HEK293 (cell line): Measurements from ENCODE around the gene PCDHA8.

Source experiments
- CTCF ChIA-PET: fragments of 350-600 bp; formaldehyde crosslinking; extraction: SDS; loops from one replicate; lab custom pipeline; 2021; ENCODE audit warnings: antibody characterized with exemption; lab: Yijun Ruan, JAX
- POLR2A ChIA-PET: fragments of 300-600 bp; formaldehyde crosslinking; extraction: SDS; loops from one replicate; lab custom pipeline; 2020; ENCODE audit warnings: antibody characterized with exemption, inconsistent platforms; lab: Yijun Ruan, JAX
- H3K27ac ChIP-seq: fragments of 200-500 bp; sonication (Bioruptor generic); 2 replicates; pipeline ENCODE4 v1.5.1; 2014; ENCODE audit warnings: low read depth, low read length, control low read depth, inconsistent platforms; ENCODE audit errors: extremely low read depth
- H3K36me3 ChIP-seq, 2 experiments: fragments of 200-500 bp in 1 of 2; sonication (Bioruptor generic) in 1 of 2; 1 replicate in 1 of 2; 2 replicates in 1 of 2; pipeline ENCODE4 v1.5.1; 2014 to 2017; ENCODE audit warnings: inconsistent platforms in 2 of 2, low read length in 2 of 2; ENCODE audit not compliant: control insufficient read depth in 2 of 2, insufficient read depth in 1 of 2
- H3K4me1 ChIP-seq: fragments of 200-500 bp; sonication (Bioruptor generic); 2 replicates; pipeline ENCODE4 v1.5.1; 2014; ENCODE audit warnings: mild to moderate bottlenecking, low read length, inconsistent platforms; ENCODE audit not compliant: control insufficient read depth, insufficient read depth
- H3K4me3 ChIP-seq: 2 replicates; pipeline ENCODE4 v1.5.1; 2011; ENCODE audit warnings: low read depth, mild to moderate bottlenecking, control low read depth, low read length, moderate library complexity
- H3K9me3 ChIP-seq: fragments of 200-500 bp; sonication (Bioruptor generic); 2 replicates; pipeline ENCODE4 v1.5.1; 2014; ENCODE audit warnings: low read depth, low read length, inconsistent platforms; ENCODE audit not compliant: control insufficient read depth, insufficient read depth
- PRDM1 ChIP-seq: fragments of 450-650 bp; formaldehyde crosslinking; IDR thresholded peaks from 2 replicates; pipeline ENCODE4; 2016; ENCODE audit warnings: missing biosample characterization, missing genetic modification characterization
- SCRT1 ChIP-seq: fragments of 450-650 bp; formaldehyde crosslinking; IDR thresholded peaks from 2 replicates; pipeline ENCODE4 v1.5.1; 2016; ENCODE audit warnings: missing biosample characterization, missing genetic modification characterization, borderline replicate concordance
- YY1 ChIP-seq: fragments of 450-650 bp; formaldehyde crosslinking; IDR thresholded peaks from 2 replicates; pipeline ENCODE4 v1.5.1; 2018; ENCODE audit warnings: missing biosample characterization, missing genetic modification characterization
- ZBTB6 ChIP-seq: fragments of 450-650 bp; formaldehyde crosslinking; IDR thresholded peaks from 2 replicates; pipeline ENCODE4 v1.5.1; 2017; ENCODE audit warnings: missing biosample characterization, missing genetic modification characterization
- ZNF155 ChIP-seq: fragments of 450-650 bp; formaldehyde crosslinking; IDR thresholded peaks from 2 replicates; pipeline ENCODE4 v1.5.1; 2016; ENCODE audit warnings: missing biosample characterization, missing genetic modification characterization
- ZNF23 ChIP-seq: fragments of 450-650 bp; formaldehyde crosslinking; IDR thresholded peaks from 2 replicates; pipeline ENCODE4 v1.5.1; 2016; ENCODE audit warnings: missing biosample characterization, missing genetic modification characterization, borderline replicate concordance
- ZNF266 ChIP-seq: fragments of 450-650 bp; formaldehyde crosslinking; IDR thresholded peaks from 2 replicates; pipeline ENCODE4 v1.5.1; 2016; ENCODE audit warnings: missing biosample characterization, missing genetic modification characterization, low read depth
- ZNF311 ChIP-seq: fragments of 450-650 bp; formaldehyde crosslinking; IDR thresholded peaks from 2 replicates; pipeline ENCODE4 v1.5.1; 2017; ENCODE audit warnings: missing biosample characterization, missing genetic modification characterization, borderline replicate concordance
- ZNF335 ChIP-seq: fragments of 450-650 bp; formaldehyde crosslinking; conservative IDR thresholded peaks from 2 replicates; pipeline ENCODE4 v1.5.1; 2016; ENCODE audit warnings: missing biosample characterization, missing genetic modification characterization
- ZNF394 ChIP-seq: fragments of 450-650 bp; formaldehyde crosslinking; IDR thresholded peaks from 2 replicates; pipeline ENCODE4 v1.5.1; 2016; ENCODE audit warnings: missing biosample characterization, missing genetic modification characterization, mild to moderate bottlenecking, moderate library complexity, borderline replicate concordance
- ZNF548 ChIP-seq: fragments of 450-650 bp; formaldehyde crosslinking; IDR thresholded peaks from 2 replicates; pipeline ENCODE4 v1.5.1; 2016; ENCODE audit warnings: missing biosample characterization, missing genetic modification characterization
- ZNF626 ChIP-seq: fragments of 450-650 bp; sonication (Bioruptor Pico); formaldehyde crosslinking; IDR thresholded peaks from 2 replicates; pipeline ENCODE4 v1.5.1; 2018; ENCODE audit warnings: missing biosample characterization, missing genetic modification characterization, inconsistent platforms
- ZNF654 ChIP-seq: fragments of 450-650 bp; formaldehyde crosslinking; IDR thresholded peaks from 2 replicates; pipeline ENCODE4 v1.5.1; 2016; ENCODE audit warnings: low read depth, missing biosample characterization, missing genetic modification characterization
- ZNF660 ChIP-seq: fragments of 450-650 bp; IDR thresholded peaks from 2 replicates; pipeline ENCODE4 v1.5.1; 2018; ENCODE audit warnings: missing biosample characterization, mild to moderate bottlenecking, missing genetic modification characterization
- ZNF777 ChIP-seq: fragments of 450-650 bp; formaldehyde crosslinking; IDR thresholded peaks from 2 replicates; pipeline ENCODE4 v1.5.1; 2017; ENCODE audit warnings: missing biosample characterization, missing genetic modification characterization, borderline replicate concordance
- ZSCAN18 ChIP-seq: fragments of 450-650 bp; formaldehyde crosslinking; IDR thresholded peaks from 2 replicates; pipeline ENCODE4 v1.5.1; 2016; ENCODE audit warnings: missing biosample characterization, missing genetic modification characterization
- ZSCAN23 ChIP-seq: fragments of 450-650 bp; formaldehyde crosslinking; IDR thresholded peaks from 2 replicates; pipeline ENCODE4 v1.5.1; 2016; ENCODE audit warnings: missing biosample characterization, missing genetic modification characterization
- TF ChIP-seq, protein P1 (sequence below): fragments of 450-650 bp; formaldehyde crosslinking; conservative IDR thresholded peaks from 2 replicates; pipeline ENCODE4 v1.5.1; 2016; ENCODE audit warnings: low read depth, missing biosample characterization, missing genetic modification characterization
- TF ChIP-seq, protein P2 (sequence below): fragments of 450-650 bp; formaldehyde crosslinking; IDR thresholded peaks from 2 replicates; pipeline ENCODE4 v1.5.1; 2016; ENCODE audit warnings: missing biosample characterization, missing genetic modification characterization

Gene PCDHA8

GRCh38 chr5:140857987-140858240 lies 16.9 kb downstream of the PCDHA8 start (continued):
- TF ChIP-seq ZNF23 (no peak), ZNF626 (tag by site-specific recombination) (no peak), YY1 (no peak)

- no peak overlapping the region for H3K27ac ChIP-seq
- ChIA-PET POLR2A (no interaction called here), CTCF (interaction anchor here (0.5 to 0.6 kb wide), 2 partner anchors 9 to 172 kb away, joined by 3 read pairs; no protein-coding TSS in a partner anchor)
- H3K4me1 ChIP-seq: no peaks in the 10 kb centered on the region
- no peaks in the 10 kb centered on the region for H3K9me3 ChIP-seq
- no peaks in the 10 kb centered on the region for H3K36me3 ChIP-seq
- TF ChIP-seq ZSCAN18 (tag by site-specific recombination): no peak
- no peak for TF ChIP-seq ZNF394 (tag by site-specific recombination)
- no peak for TF ChIP-seq PRDM1 (tag by site-specific recombination)
- no peak for TF ChIP-seq ZNF155 (tag by site-specific recombination)
- TF ChIP-seq, protein P1, sequence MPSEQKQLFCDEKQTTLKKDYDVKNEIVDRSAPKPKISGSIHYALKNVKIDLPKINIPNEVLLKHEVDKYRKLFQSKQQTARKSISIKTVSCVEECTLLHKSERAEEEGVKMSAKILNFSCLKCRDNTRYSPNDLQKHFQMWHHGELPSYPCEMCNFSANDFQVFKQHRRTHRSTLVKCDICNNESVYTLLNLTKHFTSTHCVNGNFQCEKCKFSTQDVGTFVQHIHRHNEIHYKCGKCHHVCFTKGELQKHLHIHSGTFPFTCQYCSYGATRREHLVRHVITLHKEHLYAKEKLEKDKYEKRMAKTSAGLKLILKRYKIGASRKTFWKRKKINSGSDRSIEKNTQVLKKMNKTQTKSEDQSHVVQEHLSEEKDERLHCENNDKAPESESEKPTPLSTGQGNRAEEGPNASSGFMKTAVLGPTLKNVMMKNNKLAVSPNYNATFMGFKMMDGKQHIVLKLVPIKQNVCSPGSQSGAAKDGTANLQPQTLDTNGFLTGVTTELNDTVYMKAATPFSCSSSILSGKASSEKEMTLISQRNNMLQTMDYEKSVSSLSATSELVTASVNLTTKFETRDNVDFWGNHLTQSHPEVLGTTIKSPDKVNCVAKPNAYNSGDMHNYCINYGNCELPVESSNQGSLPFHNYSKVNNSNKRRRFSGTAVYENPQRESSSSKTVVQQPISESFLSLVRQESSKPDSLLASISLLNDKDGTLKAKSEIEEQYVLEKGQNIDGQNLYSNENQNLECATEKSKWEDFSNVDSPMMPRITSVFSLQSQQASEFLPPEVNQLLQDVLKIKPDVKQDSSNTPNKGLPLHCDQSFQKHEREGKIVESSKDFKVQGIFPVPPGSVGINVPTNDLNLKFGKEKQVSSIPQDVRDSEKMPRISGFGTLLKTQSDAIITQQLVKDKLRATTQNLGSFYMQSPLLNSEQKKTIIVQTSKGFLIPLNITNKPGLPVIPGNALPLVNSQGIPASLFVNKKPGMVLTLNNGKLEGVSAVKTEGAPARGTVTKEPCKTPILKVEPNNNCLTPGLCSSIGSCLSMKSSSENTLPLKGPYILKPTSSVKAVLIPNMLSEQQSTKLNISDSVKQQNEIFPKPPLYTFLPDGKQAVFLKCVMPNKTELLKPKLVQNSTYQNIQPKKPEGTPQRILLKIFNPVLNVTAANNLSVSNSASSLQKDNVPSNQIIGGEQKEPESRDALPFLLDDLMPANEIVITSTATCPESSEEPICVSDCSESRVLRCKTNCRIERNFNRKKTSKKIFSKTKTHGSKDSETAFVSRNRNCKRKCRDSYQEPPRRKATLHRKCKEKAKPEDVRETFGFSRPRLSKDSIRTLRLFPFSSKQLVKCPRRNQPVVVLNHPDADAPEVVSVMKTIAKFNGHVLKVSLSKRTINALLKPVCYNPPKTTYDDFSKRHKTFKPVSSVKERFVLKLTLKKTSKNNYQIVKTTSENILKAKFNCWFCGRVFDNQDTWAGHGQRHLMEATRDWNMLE (tag by site-specific recombination): no peak
- TF ChIP-seq ZSCAN23 (tag by site-specific recombination): no peak
- TF ChIP-seq ZNF311 (tag by site-specific recombination): no peak
- TF ChIP-seq ZNF266 (tag by site-specific recombination): no peak
- TF ChIP-seq, all 188 proteins: peak for 0
- H3K4me3 ChIP-seq: no peak overlapping the region
These were observed 21.7 kb downstream of the PCDHA8 start for GRCh38 chr5:140862441-140863295.

DNA sequence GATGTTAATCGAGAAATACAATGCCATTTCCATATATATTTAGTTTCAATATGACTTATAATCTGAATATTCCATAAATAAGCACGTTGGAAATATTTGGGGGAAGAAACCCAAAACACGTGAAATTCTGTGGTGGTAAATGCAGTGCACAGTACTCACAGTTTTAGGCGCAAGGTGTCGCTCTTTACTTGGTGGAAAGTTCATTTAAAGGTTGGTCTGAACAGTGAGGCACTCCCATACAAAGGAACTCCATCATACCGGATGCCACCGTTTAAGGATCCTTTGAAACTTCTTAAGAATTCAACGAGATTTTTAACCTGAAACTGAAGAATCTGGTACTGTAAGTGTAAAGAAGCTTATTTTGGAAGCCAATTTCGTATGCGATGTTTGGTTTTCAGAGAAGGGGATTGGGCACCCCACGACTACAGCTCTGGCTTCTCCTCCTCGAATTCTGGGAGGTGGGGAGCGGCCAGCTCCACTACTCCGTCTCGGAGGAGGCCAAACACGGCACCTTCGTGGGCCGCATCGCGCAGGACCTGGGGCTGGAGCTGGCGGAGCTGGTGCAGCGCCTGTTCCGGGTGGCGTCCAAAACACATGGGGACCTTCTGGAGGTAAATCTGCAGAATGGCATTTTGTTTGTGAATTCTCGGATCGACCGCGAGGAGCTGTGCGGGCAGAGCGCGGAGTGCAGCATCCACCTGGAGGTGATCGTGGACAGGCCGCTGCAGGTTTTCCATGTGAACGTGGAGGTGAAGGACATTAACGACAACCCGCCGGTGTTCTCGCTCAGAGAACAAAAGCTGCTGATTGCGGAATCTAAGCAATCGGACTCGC lies 28.0 kb downstream of the PCDHA8 start, which contains the start of gene PCDHA11:
Gene PCDHA11, plus strand, starts transcription at position 237 of the 834 bp plus-strand sequence. Its CDS starts 147 bp downstream, at position 384.
- H3K36me3 ChIP-seq: no peaks in the 10 kb centered on the region
- H3K4me1 ChIP-seq: no peaks in the 10 kb centered on the region
- H3K27ac ChIP-seq: no peak within 1 kb of the TSS
- CTCF ChIA-PET: interaction anchor here (0.6 to 2.9 kb wide), 39 partner anchors 8 to 549 kb away, joined by 3 to 40 read pairs (median 4); partner anchors contain the start of genes PCDHA10, PCDHA13, PCDHA7 and PCDHB1
- H3K4me3 ChIP-seq: peak within 1 kb of the TSS; percentile 17; the same call in 1 of the 2 replicates
- POLR2A ChIA-PET: interaction anchor here (0.6 to 0.9 kb wide), 2 partner anchors 103 to 172 kb away, joined by 3 read pairs; no protein-coding TSS in a partner anchor
- H3K9me3 ChIP-seq: no peaks in the 10 kb centered on the region
- TF ChIP-seq ZNF654 (peak; percentile 83), ZNF335 (tag by site-specific recombination) (peak; percentile 64), SCRT1 (no peak), ZNF660 (peak; percentile 46; the same call in 1 of the 2 replicates), ZNF777 (tag by site-specific recombination) (0 out of 2 replicates have a peak, but pooled peaks have one; percentile 26), ZNF548 (tag by site-specific recombination) (no peak), ZBTB6 (peak; percentile 43; the same call in 1 of the 2 replicates)
- TF ChIP-seq, protein P2, sequence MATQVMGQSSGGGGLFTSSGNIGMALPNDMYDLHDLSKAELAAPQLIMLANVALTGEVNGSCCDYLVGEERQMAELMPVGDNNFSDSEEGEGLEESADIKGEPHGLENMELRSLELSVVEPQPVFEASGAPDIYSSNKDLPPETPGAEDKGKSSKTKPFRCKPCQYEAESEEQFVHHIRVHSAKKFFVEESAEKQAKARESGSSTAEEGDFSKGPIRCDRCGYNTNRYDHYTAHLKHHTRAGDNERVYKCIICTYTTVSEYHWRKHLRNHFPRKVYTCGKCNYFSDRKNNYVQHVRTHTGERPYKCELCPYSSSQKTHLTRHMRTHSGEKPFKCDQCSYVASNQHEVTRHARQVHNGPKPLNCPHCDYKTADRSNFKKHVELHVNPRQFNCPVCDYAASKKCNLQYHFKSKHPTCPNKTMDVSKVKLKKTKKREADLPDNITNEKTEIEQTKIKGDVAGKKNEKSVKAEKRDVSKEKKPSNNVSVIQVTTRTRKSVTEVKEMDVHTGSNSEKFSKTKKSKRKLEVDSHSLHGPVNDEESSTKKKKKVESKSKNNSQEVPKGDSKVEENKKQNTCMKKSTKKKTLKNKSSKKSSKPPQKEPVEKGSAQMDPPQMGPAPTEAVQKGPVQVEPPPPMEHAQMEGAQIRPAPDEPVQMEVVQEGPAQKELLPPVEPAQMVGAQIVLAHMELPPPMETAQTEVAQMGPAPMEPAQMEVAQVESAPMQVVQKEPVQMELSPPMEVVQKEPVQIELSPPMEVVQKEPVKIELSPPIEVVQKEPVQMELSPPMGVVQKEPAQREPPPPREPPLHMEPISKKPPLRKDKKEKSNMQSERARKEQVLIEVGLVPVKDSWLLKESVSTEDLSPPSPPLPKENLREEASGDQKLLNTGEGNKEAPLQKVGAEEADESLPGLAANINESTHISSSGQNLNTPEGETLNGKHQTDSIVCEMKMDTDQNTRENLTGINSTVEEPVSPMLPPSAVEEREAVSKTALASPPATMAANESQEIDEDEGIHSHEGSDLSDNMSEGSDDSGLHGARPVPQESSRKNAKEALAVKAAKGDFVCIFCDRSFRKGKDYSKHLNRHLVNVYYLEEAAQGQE (tag by site-specific recombination): 0 out of 2 replicates have a peak, but pooled peaks have one; percentile 29
